Naive thymus-derived CD8-positive, alpha-beta T cell (primary cell): ENCODE data around the gene HAND1. TPM values are rescaled to one million over a fixed set of nuclear protein-coding genes. Genes with fewer than 3 reads are reported as not detected.
A peak's percentile ranks its signal among the peaks of the same experiment; 100 is the strongest.

Experiments used
- ATAC-seq, 2 donors: fragments of 150-1000 bp; cut with Tn5 transposase in 1 of 2; sonication (Bioruptor Pico), chemical (Tn5 transposase) in 1 of 2; 1 replicate in 1 of 2; 2 replicates in 1 of 2; pipeline ENCODE4 v1.10.0; 2021; ENCODE audit warnings: mild to moderate bottlenecking in 2 of 2, moderate library complexity in 2 of 2
- POLR2A ChIA-PET: fragments of 350-600 bp; sonication (Branson Sonifier 250); formaldehyde crosslinking; loops from one replicate; lab custom pipeline; 2021; ENCODE audit warnings: antibody characterized with exemption; lab: Charles Lee
- DNase-seq, 10 donors: peaks; one replicate each; pipeline versions ENCODE4 v3.0.0 to v3.0.0-alpha.2; 2020 to 2022
- H3K27ac Mint-ChIP-seq, 10 donors: one replicate each; pipeline ENCODE4 v1.8.0; 2020 to 2022; ENCODE audit warnings: mild to moderate bottlenecking in 10 of 10, mixed read lengths in 10 of 10, moderate library complexity in 4 of 10, inconsistent platforms in 1 of 10
- H3K27me3 Mint-ChIP-seq, 5 donors: one replicate each; pipeline ENCODE4 v1.8.0; 2021 to 2022; ENCODE audit warnings: mixed read lengths in 5 of 5
- H3K36me3 Mint-ChIP-seq, 3 donors: one replicate each; pipeline ENCODE4 v1.8.0; 2020 to 2022; ENCODE audit warnings: mixed read lengths in 3 of 3, mild to moderate bottlenecking in 2 of 3, inconsistent platforms in 1 of 3
- H3K4me1 Mint-ChIP-seq, 4 donors: one replicate each; pipeline ENCODE4 v1.8.0; 2021 to 2022; ENCODE audit warnings: mixed read lengths in 4 of 4
- H3K4me3 Mint-ChIP-seq, 10 donors: one replicate each; pipeline ENCODE4 v1.8.0; 2020 to 2022; ENCODE audit warnings: mild to moderate bottlenecking in 10 of 10, mixed read lengths in 10 of 10, moderate library complexity in 6 of 10, inconsistent platforms in 1 of 10
- H3K9me3 Mint-ChIP-seq, 9 donors: one replicate each; pipeline ENCODE4 v1.8.0; 2020 to 2022; ENCODE audit warnings: mixed read lengths in 9 of 9, mild to moderate bottlenecking in 3 of 9, inconsistent platforms in 1 of 9, moderate library complexity in 1 of 9
- polyA plus RNA-seq, 3 donors: library from polyadenylated mRNA; unstranded; fragments of 300-500 nt; fragmentation: Illumina TruSeq; gene quantifications; one replicate each; pipeline ENCODE4 v1.2.3, GENCODE V29; 2021
- total RNA-seq, 8 experiments: library from RNA in 2 of 8; stranded (reverse) in 2 of 8; gene quantifications; one replicate each; pipeline ENCODE4 v1.2.3 and lab custom pipeline; 2021 to 2026

HAND1 gene
- total and polyA plus RNA-seq, 5 experiments from 2014 or later = not detected

DNA sequence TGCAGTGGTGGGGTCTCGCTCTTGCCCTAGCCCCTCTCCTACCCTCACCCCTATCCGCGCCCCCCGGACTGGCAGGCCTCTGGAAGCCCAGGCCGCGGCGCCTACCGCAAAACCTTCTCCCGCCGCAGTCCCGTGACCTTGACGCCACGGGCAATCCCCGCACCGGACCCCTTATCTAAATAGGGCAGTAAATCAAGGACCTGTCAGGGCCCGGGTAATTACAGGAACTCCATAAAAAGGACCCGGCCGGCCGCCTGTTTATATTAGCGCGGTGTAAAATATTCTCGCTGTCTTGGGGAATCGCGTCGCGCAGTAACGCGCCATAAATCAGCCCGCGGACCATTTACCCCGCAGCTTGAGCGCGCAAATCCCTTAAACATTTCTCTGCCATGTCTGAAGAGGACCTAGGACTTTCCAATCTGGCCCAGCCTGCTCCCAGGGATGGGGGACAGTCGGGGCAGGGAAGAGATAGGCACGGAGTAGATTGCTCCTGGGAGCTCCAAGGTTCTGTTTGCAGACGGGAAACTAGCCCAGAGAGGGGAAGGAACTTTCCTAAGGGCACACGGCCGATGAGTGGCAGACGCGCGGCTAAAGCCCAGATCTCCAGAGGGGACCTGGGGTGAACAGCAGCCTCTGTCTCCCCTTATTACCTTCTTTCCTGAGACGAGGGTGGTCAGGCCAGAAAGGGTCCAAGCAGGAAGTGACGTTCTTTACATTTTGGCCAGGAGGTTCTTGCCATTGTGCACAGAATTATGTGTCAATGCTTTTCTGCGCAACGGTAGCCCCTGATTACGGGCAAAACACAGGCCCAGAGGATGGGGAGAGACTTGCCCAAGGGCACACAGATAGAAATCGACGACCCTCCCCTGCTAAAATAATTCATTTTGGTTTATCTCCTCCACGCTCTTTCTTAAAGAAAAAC, 4.8 kb upstream of the HAND1 start:
- Mint-ChIP-seq H3K4me3 (peak overlapping the region in 4 of 10 donors; percentile 22 to 36 (median 31)), H3K27ac (peak overlapping the region in 1 of 10 donors; percentile 65), H3K4me1 (peaks cover 11 to 47% (median 32%) of the 10 kb centered on the region in 4 donors), H3K27me3 (peaks cover 70 to 92% (median 84%) of the 10 kb centered on the region in 5 donors), H3K36me3 (peaks cover 0 to 2% (median 0%) of the 10 kb centered on the region in 3 donors), H3K9me3 (no peaks in the 10 kb centered on the region)
- POLR2A ChIA-PET = no interaction called here
- no peak for DNase-seq
- no peak for ATAC-seq

GRCh38 chr5:154481584-154482381, 3.8 kb upstream of the HAND1 start:
- POLR2A ChIA-PET = no interaction called here
- H3K4me3 Mint-ChIP-seq = peak overlapping the region in 1 of 10 donors; percentile 58
- H3K27me3 Mint-ChIP-seq = peaks cover 70 to 92% (median 84%) of the 10 kb centered on the region in 5 donors
- H3K36me3 Mint-ChIP-seq = peaks cover 0 to 2% (median 0%) of the 10 kb centered on the region in 3 donors
- DNase-seq (no peak), ATAC-seq (no peak)
- no peaks in the 10 kb centered on the region for H3K9me3 Mint-ChIP-seq
- peaks cover 15 to 57% (median 39%) of the 10 kb centered on the region in 4 donors for H3K4me1 Mint-ChIP-seq
- H3K27ac Mint-ChIP-seq = no peak overlapping the region

- peaks cover 19 to 66% (median 47%) of the 10 kb centered on the region in 4 donors for H3K4me1 Mint-ChIP-seq
- POLR2A ChIA-PET = no interaction called here
- no peak for ATAC-seq
- H3K4me3 Mint-ChIP-seq = no peak overlapping the region
- H3K27ac Mint-ChIP-seq = no peak overlapping the region
- peaks cover 67 to 92% (median 81%) of the 10 kb centered on the region in 5 donors for H3K27me3 Mint-ChIP-seq
- no peaks in the 10 kb centered on the region for H3K9me3 Mint-ChIP-seq
- no peak for DNase-seq
- H3K36me3 Mint-ChIP-seq = peaks cover 0 to 2% (median 0%) of the 10 kb centered on the region in 3 donors
Measured at GRCh38 chr5:154480847-154481246, 2.8 kb upstream of the HAND1 start.

DNA sequence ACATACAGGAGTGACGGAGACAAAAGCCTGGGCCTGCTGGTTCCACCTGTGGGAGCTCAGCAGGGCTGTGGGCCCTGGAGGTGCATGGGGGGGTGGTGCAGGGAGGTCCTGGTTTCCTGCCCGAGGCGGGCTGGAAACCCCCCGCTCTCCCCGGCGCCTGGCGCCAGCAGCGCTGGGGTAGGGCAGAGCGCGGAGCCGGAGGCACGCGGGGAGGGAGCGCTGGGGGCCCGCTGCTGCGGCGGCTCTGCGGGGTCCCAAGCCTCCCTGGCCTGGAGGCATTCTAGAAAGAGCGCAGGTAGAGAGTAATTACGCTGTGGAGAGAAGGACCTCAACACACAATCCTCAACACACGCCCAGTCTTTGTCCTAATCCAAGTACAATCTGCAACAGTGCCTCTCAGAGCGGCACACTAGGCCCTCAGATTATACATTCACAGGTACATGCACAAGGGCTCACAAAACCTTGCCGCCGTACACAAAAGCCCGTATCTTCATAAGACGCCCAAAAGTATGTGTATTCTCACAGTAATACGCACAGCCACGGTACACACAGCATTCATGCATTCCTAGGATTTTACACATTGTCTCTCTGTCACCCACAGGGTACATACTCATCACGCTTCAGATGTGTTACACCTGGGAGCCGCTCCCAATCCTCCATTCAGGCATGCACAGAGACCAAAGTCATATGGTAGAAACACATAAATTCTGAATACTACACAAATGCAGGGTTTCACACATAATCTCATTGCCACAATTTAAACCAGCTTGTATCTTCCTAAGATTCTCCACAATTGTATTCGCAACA, 2.1 kb upstream of the HAND1 start:
- H3K27me3 Mint-ChIP-seq = peaks cover 66 to 91% (median 79%) of the 10 kb centered on the region in 5 donors
- DNase-seq (peak in 1 of 10 donors; percentile 8), ATAC-seq (peak in 1 of 2 donors; percentile 67)
- H3K9me3 Mint-ChIP-seq = no peaks in the 10 kb centered on the region
- H3K36me3 Mint-ChIP-seq = peaks cover 0 to 2% (median 0%) of the 10 kb centered on the region in 3 donors
- H3K27ac Mint-ChIP-seq = no peak overlapping the region
- H3K4me1 Mint-ChIP-seq = peaks cover 22 to 73% (median 53%) of the 10 kb centered on the region in 4 donors
- peak overlapping the region in 1 of 10 donors; percentile 77 for H3K4me3 Mint-ChIP-seq
- POLR2A ChIA-PET = no interaction called here

DNA sequence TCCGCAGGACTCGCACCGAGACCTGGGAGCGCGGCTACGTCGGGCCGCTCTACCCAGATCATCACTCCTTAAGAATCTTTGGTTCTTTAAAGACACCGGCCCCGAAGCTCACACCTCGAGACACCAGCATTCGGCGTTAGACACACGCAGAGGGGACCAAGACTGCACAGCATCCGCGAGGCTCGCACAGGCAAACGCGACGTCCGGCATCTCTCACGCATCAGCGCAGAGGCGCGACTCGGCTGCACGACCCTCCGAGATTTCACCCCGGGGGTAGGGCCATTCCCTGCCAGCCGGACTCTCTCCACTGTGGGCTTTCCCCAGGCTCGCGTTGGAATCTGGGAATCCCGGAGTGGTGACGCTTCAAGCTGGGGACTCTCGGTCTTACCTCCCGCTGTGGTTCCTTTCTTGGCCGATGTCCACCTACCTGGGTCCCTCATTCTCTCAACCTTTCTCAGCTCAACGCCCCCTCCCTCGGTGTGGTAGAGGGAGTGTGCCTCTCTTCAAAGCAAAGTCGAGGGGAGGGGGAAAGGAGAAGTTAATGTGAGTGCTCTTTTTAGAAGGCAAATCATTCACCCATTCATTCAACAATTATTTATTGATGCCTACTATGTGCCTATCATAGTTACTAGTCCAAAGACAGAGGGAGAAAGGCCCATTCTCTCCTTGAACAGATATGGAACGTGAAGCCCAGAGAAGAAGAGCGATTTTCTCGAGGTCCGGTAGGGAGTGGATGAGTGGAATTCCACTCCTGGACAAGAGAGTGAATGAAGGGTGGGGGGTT, 1.3 kb upstream of the HAND1 start:
- POLR2A ChIA-PET = no interaction called here
- DNase-seq (no peak), ATAC-seq (no peak)
- Mint-ChIP-seq H3K9me3 (no peaks in the 10 kb centered on the region), H3K27me3 (peaks cover 67 to 91% (median 79%) of the 10 kb centered on the region in 5 donors), H3K27ac (peak overlapping the region in 1 of 10 donors; percentile 64), H3K4me3 (peak overlapping the region in 9 of 10 donors; percentile 67 to 85 (median 69)), H3K36me3 (peaks cover 0 to 5% (median 0%) of the 10 kb centered on the region in 3 donors), H3K4me1 (peaks cover 30 to 79% (median 60%) of the 10 kb centered on the region in 4 donors)

GRCh38 chr5:154478752-154479159, 729 bp upstream of the HAND1 start:
- no peak overlapping the region for H3K27ac Mint-ChIP-seq
- ATAC-seq (no peak), DNase-seq (no peak)
- H3K36me3 Mint-ChIP-seq = peaks cover 0 to 5% (median 0%) of the 10 kb centered on the region in 3 donors
- peaks cover 65 to 91% (median 79%) of the 10 kb centered on the region in 5 donors for H3K27me3 Mint-ChIP-seq
- POLR2A ChIA-PET = no interaction called here
- H3K4me3 Mint-ChIP-seq = peak overlapping the region in 7 of 10 donors; percentile 17 to 67 (median 49)
- no peaks in the 10 kb centered on the region for H3K9me3 Mint-ChIP-seq
- H3K4me1 Mint-ChIP-seq = peaks cover 35 to 79% (median 62%) of the 10 kb centered on the region in 4 donors

GRCh38 chr5:154477382-154478223, 424 bp downstream of the HAND1 start:
- DNase-seq = no peak
- H3K36me3 Mint-ChIP-seq = peaks cover 0 to 5% (median 0%) of the 10 kb centered on the region in 3 donors
- H3K27me3 Mint-ChIP-seq = peaks cover 58 to 91% (median 77%) of the 10 kb centered on the region in 5 donors
- peak overlapping the region; percentile 12 to 82 (median 74) for H3K4me3 Mint-ChIP-seq
- peaks cover 37 to 79% (median 62%) of the 10 kb centered on the region in 4 donors for H3K4me1 Mint-ChIP-seq
- POLR2A ChIA-PET = no interaction called here
- no peak for ATAC-seq
- H3K27ac Mint-ChIP-seq = no peak overlapping the region
- no peaks in the 10 kb centered on the region for H3K9me3 Mint-ChIP-seq

DNA sequence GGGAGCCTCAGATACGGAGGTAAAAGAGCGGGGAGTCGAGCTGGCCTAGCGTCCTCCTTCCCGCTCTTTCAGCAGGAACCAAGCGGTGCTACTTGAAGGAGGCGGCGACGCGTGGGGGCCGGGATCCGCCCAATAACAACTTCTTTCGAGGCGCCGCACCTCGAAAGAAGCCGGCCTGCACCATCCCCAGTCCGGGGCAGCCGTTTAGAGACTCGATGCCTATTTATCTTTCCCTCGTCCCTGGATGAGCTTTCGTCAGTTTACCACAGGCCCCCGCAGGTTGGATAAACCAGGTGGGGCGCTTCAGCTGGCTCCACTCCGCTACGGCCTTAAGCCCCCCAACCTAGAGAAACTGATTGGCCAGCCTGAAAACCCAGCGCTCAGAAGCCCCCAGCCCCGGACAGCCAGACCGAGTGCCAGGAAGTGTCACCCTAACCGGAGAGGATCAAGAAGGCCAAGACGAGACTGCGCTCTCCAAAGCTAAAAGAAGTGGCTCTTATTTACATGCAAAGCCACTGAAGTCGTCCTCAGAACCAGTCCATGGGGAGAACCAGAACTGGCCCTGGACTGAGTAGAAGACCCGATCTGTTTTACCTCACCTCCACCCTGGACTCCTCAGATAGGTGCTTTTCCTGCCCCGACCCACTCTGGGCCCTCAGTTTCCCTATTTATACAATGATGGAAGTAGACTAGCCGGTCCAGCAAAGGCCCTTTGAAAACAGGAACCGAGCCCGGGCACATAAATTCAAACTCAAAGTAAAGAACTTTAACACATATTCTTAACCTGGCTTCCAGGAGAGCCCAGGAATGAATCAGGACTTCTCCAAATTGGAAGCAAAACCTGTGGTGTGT, 1.4 kb downstream of the HAND1 start:
- ATAC-seq (no peak), DNase-seq (no peak)
- Mint-ChIP-seq H3K36me3 (peaks cover 0 to 5% (median 0%) of the 10 kb centered on the region in 3 donors), H3K27me3 (peaks cover 57 to 86% (median 78%) of the 10 kb centered on the region in 5 donors), H3K9me3 (no peaks in the 10 kb centered on the region), H3K4me1 (peaks cover 35 to 70% (median 59%) of the 10 kb centered on the region in 4 donors), H3K4me3 (peak overlapping the region; percentile 12 to 82 (median 68)), H3K27ac (peak overlapping the region in 1 of 10 donors; percentile 51)
- POLR2A ChIA-PET = no interaction called here

DNA sequence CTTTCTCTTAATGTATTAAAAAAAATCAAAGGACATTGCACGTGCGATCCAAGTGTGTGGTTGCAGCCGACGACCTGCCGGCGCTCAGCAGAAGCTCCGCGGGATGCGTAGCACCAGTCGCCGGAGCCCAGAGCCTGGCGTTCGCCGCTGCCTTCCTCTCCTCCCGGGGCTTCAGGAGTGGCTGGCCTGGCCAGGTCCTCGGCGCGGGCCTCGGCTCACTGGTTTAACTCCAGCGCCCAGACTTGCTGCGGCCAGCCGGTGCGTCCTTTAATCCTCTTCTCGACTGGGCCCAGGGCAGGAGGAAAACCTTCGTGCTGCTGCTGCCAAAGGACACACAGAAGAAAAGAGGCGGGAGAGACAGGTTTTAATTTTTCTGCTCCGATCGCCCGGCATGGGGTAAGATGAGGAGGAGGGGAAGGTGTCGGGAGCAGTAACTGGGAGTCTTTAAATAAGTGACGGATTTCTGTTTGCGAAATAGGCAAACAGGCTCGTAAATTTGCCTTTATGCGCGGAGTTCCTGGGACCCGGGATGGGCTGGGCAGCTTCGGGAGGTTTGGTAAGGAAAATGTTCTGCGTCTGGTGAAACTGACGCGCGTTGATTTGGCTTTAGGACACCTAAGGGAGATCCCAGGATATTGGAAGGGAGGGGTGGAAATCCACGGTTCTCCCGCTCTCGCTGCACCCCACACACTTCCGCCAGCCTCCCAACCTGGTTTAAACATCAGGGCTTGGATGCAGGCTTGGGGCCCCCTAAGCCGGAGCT, 2.3 kb downstream of the HAND1 start:
- H3K9me3 Mint-ChIP-seq = no peaks in the 10 kb centered on the region
- POLR2A ChIA-PET = no interaction called here
- peaks cover 0 to 5% (median 0%) of the 10 kb centered on the region in 3 donors for H3K36me3 Mint-ChIP-seq
- H3K27ac Mint-ChIP-seq = peak overlapping the region in 1 of 10 donors; percentile 81
- ATAC-seq (no peak), DNase-seq (no peak)
- H3K27me3 Mint-ChIP-seq = peaks cover 52 to 86% (median 78%) of the 10 kb centered on the region in 5 donors
- H3K4me3 Mint-ChIP-seq = peak overlapping the region; percentile 7 to 82 (median 64)
- peaks cover 35 to 78% (median 63%) of the 10 kb centered on the region in 4 donors for H3K4me1 Mint-ChIP-seq
